Peyer's patch (tissue), 4 donors: Measurements from ENCODE around the gene GPR34. TPM values are rescaled to one million over a fixed set of nuclear protein-coding genes. Genes with fewer than 3 reads are reported as not detected.

Source experiments
- DNase-seq, 3 donors: peaks; one replicate each; pipeline ENCODE4 v3.0.0-alpha.2; 2017 to 2019
- H3K27ac ChIP-seq, 4 donors: fragments of 200-600 bp; sonication (generic); one replicate each; pipeline ENCODE4 v1.5.1; 2016 to 2019
- H3K27me3 ChIP-seq, 2 donors: fragments of 200-600 bp; sonication (generic); one replicate each; pipeline ENCODE4 v1.5.1; 2019
- H3K36me3 ChIP-seq, 3 donors: fragments of 200-600 bp; sonication (generic); one replicate each; pipeline ENCODE4 v1.5.1; 2016 to 2019
- H3K4me1 ChIP-seq, 4 donors: fragments of 200-600 bp; sonication (generic); one replicate each; pipeline ENCODE4 v1.5.1; 2016 to 2019
- H3K4me3 ChIP-seq, 4 donors: fragments of 200-600 bp; sonication (generic); 1 replicate in 3 of 4; 2 replicates in 1 of 4; pipeline ENCODE4 v1.5.1; 2016 to 2019; ENCODE audit warnings: mild to moderate bottlenecking in 1 of 4
- H3K9me3 ChIP-seq, 4 donors: fragments of 200-600 bp; sonication (generic); one replicate each; pipeline ENCODE4 v1.5.1; 2016 to 2019; ENCODE audit warnings: mild to moderate bottlenecking in 1 of 4
- POLR2A ChIP-seq, 2 donors: fragments of 450-650 bp; IDR thresholded peaks; one replicate each; pipeline ENCODE4 v1.5.1; 2017; ENCODE audit warnings: antibody characterized with exemption in 2 of 2, mild to moderate bottlenecking in 2 of 2, moderate library complexity in 2 of 2
- total RNA-seq, 4 donors: library from RNA; depleted of rRNA; stranded (reverse); fragments of >200 nt; gene quantifications; one replicate each; pipeline ENCODE4 v1.1.0, GENCODE V29; 2016
- TF ChIP-seq, protein P1 (sequence below), 6 experiments: fragments of 450-650 bp in 4 of 6; fragments of 200-600 bp in 2 of 6; sonication (generic) in 1 of 6; IDR thresholded peaks; one replicate each; pipeline ENCODE4 v1.5.1; 2017 to 2019; ENCODE audit warnings: antibody characterized with exemption in 6 of 6, mild to moderate bottlenecking in 3 of 6, moderate library complexity in 1 of 6

Gene GPR34
- total RNA-seq, 4 donors from 2014 or later, result 1.5 to 21.5 (median 3.7) TPM

DNA sequence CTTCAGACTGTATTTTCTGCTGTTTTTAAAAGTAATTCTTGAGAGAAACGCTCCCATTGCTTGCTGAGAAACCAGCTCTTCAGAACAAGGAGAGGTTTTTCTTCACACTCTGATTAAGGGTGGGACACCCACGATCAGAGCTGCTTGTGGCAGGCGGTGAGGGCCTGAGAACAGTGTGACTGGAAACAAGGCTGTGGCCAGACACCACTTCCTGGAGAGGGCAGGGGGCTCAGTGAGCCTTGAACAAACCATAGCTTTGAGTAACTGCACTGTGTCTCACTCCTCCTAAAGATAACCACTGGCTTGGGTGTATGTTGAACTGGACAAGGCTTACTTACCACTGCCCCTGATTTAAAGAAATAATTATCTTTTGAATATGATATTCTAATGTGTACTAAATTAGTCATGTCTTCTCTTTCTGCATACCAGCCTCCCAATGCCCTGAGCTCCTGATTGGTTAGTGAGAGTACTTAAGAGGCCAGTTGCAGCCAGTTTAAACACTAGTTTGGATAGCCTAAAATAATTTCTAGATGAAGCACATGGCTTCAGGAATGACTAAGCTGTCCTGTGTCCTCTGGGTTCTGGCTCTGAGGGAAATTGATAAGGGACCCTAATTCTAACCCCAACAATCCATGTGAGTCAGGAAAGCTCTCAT lies 31.5 kb downstream of the GPR34 start:
- Histone ChIP-seq H3K9me3 (no peaks in the 10 kb centered on the region), H3K27ac (peak overlapping the region in 3 of 4 donors; percentile 9 to 20 (median 14)), H3K4me3 (no peak overlapping the region), H3K4me1 (no peaks in the 10 kb centered on the region), H3K27me3 (no peaks in the 10 kb centered on the region), H3K36me3 (no peaks in the 10 kb centered on the region)
- peak in 2 of 3 donors; percentile 73 to 84 for DNase-seq
- TF ChIP-seq, protein P1, sequence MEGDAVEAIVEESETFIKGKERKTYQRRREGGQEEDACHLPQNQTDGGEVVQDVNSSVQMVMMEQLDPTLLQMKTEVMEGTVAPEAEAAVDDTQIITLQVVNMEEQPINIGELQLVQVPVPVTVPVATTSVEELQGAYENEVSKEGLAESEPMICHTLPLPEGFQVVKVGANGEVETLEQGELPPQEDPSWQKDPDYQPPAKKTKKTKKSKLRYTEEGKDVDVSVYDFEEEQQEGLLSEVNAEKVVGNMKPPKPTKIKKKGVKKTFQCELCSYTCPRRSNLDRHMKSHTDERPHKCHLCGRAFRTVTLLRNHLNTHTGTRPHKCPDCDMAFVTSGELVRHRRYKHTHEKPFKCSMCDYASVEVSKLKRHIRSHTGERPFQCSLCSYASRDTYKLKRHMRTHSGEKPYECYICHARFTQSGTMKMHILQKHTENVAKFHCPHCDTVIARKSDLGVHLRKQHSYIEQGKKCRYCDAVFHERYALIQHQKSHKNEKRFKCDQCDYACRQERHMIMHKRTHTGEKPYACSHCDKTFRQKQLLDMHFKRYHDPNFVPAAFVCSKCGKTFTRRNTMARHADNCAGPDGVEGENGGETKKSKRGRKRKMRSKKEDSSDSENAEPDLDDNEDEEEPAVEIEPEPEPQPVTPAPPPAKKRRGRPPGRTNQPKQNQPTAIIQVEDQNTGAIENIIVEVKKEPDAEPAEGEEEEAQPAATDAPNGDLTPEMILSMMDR (IDR thresholded peaks at IDR 0.05), result no peak
- no peak for TF ChIP-seq POLR2A (IDR thresholded peaks at IDR 0.05)

- Histone ChIP-seq H3K36me3 (no peaks in the 10 kb centered on the region), H3K9me3 (no peaks in the 10 kb centered on the region), H3K27ac (no peak overlapping the region), H3K27me3 (no peaks in the 10 kb centered on the region), H3K4me1 (no peaks in the 10 kb centered on the region), H3K4me3 (no peak overlapping the region)
- TF ChIP-seq, protein P1 (IDR thresholded peaks at IDR 0.05), result no peak
- TF ChIP-seq POLR2A (IDR thresholded peaks at IDR 0.05), result no peak
- no peak for DNase-seq
Measured at GRCh38 chrX:41721590-41721989, 32.8 kb downstream of the GPR34 start.

DNA sequence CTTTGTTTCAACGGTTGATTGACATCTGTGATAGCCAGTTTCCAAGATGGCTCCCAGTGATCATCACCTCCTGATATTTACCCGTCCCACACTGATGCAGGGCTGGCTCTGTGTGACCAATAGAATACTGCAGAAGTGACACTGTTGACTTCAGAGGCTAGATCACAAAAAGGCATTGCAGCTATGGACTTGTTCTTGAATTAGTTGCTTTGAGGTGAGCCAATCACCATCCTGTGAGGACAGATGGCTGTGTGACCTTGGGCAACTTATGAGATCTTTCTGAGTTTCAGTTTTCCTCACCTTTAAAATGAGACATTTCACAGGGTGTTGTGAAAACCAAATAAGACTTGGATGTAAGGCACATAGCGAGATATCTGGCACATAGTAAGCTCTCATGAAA lies 33.4 kb downstream of the GPR34 start:
- Histone ChIP-seq H3K36me3 (no peaks in the 10 kb centered on the region), H3K27me3 (no peaks in the 10 kb centered on the region), H3K9me3 (no peaks in the 10 kb centered on the region), H3K27ac (no peak overlapping the region), H3K4me1 (no peaks in the 10 kb centered on the region), H3K4me3 (no peak overlapping the region)
- no peak for DNase-seq
- TF ChIP-seq, protein P1 (IDR thresholded peaks at IDR 0.05), result no peak
- TF ChIP-seq POLR2A (IDR thresholded peaks at IDR 0.05), result no peak

DNA sequence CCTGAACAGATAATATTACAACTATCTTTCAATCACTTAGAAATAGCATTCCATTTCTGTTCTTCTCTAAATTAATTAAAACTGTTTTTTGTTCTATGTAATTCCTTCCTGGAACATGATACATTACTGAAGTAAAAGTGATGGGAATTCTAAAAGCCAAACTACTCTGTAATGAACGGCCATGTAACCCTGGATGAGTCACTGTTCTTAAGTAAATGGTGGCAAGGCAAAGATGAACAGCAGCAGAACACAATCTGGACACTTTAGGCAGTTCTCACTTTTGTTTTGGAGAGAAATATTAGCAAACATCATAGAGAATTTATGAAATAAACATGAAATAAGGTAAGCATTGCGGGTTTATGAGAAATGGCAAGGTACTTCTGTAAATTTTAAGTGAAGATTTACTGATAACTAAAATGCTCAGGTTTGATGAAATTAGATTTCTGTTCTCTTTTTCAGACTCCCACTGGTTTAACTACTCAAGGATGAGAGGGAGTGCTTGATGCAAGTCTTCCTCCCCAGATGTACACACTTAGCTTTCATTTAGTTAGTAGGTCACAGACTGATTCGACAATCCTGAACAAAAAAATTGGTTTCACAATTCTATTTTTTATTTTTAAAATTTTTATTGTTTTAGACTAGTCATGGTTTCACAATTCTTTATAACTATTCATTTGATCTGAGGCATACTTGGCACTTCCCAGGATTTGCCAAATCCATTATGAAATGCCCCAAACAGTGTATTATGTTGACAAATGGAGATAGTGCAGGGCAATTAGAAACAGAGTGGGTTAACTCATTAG lies 34.2 kb downstream of the GPR34 start:
- Histone ChIP-seq H3K4me3 (no peak overlapping the region), H3K4me1 (no peaks in the 10 kb centered on the region), H3K27ac (no peak overlapping the region), H3K9me3 (no peaks in the 10 kb centered on the region), H3K36me3 (no peaks in the 10 kb centered on the region), H3K27me3 (no peaks in the 10 kb centered on the region)
- no peak for TF ChIP-seq POLR2A (IDR thresholded peaks at IDR 0.05)
- TF ChIP-seq, protein P1 (IDR thresholded peaks at IDR 0.05), result no peak
- no peak for DNase-seq

GRCh38 chrX:41723826-41724225 lies 35.1 kb downstream of the GPR34 start, which contains the start of gene GPR82:
Gene GPR82, plus strand, starts transcription at chrX:41724181. Its CDS starts 2,846 bp downstream, at chrX:41727027.
- H3K27ac ChIP-seq, result no peak within 1 kb of the TSS
- DNase-seq, result no peak
- no peaks in the 10 kb centered on the region for H3K4me1 ChIP-seq
- no peaks in the 10 kb centered on the region for H3K27me3 ChIP-seq
- H3K4me3 ChIP-seq, result no peak within 1 kb of the TSS
- no peaks in the 10 kb centered on the region for H3K36me3 ChIP-seq
- TF ChIP-seq POLR2A (IDR thresholded peaks at IDR 0.05), result no peak
- TF ChIP-seq, protein P1 (IDR thresholded peaks at IDR 0.05), result no peak
- no peaks in the 10 kb centered on the region for H3K9me3 ChIP-seq
